ENCODE data around the gene FBRSL1. TPM values are rescaled to one million over a fixed set of nuclear protein-coding genes. Genes with fewer than 3 reads are reported as not detected.

The FBRSL1 gene
- total and polyA plus RNA-seq, 9 of the 15 experiments (the other 6 are each of a cell fraction or from before 2014, with no cell fraction given): 0.24 to 129 (median 7.3) TPM

GRCh38 chr12:132556801-132557200 lies 66.8 kb downstream of the FBRSL1 start:
- ChIA-PET POLR2A (no interaction called here), CTCF (ENCODE audit: low intra/inter-chr PET ratio) (no interaction called here)
- in situ Hi-C loops (cut with MboI) (loop anchor here (10.0 kb wide), 1 partner anchor 142 kb away; no protein-coding TSS in a partner anchor), intact Hi-C loops (cut with micrococcal nuclease) (no loop called here)
- ATAC-seq (no peak), DNase-seq (ENCODE audit: extremely low read depth in 1 of 4, low spot score in 3 of 4) (no peak), FAIRE-seq (no peak)
- Histone ChIP-seq H3K27me3 (ENCODE audit: control insufficient read depth in 2 of 2, insufficient read depth in 2 of 2, low read length in 2 of 2) (no peaks in the 10 kb centered on the region), H3K9ac (ENCODE audit: insufficient read depth in 1 of 2, low read depth in 2 of 2, low read length in 2 of 2) (0 out of 4 replicates have a peak overlapping the region, but pooled peaks of 1 of the 2 experiments have one; percentile 20), H3K27ac (ENCODE audit: extremely low read depth, low read depth, low read length) (no peak overlapping the region), H4K20me1 (replicated peaks; ENCODE audit: control insufficient read depth, insufficient read depth, low read length) (no peaks in the 10 kb centered on the region; the same call in 1 of the 2 replicates), H3K4me3 (no peak overlapping the region), H2AFZ (ENCODE audit: low read depth, low read length) (no peak overlapping the region), H3K4me1 (replicated peaks in 1 of 2; ENCODE audit: control insufficient read depth in 2 of 2, insufficient read depth in 2 of 2, low read length in 2 of 2) (peaks cover 5 to 76% of the 10 kb centered on the region in 2 experiments; a peak in 2 of 5 replicates), H3K9me1 (ENCODE audit: control insufficient read depth, insufficient read depth, low read length) (peaks cover 4% of the 10 kb centered on the region), H3K36me3 (ENCODE audit: control insufficient read depth, insufficient read depth, low read length) (no peaks in the 10 kb centered on the region), H3K79me2 (ENCODE audit: control insufficient read depth, insufficient read depth, low read length) (peaks cover 19% of the 10 kb centered on the region), H3K4me2 (ENCODE audit: insufficient read depth, low read length) (no peak overlapping the region), H3K9me3 (replicated peaks; ENCODE audit: control insufficient read depth, insufficient read depth, low read depth, low read length) (no peaks in the 10 kb centered on the region)
- BruUV-seq (replicated peaks): no TSS peak
- TF ChIP-seq TAF15 (IDR thresholded peaks at IDR 0.05; ENCODE audit: low read depth, low read length) (no peak), PRPF4 (IDR thresholded peaks at IDR 0.05; ENCODE audit: insufficient read depth, low read depth, low read length, poor library complexity, severe bottlenecking) (no peak), POLR2G (IDR thresholded peaks at IDR 0.05; ENCODE audit: low read depth, low read length) (0 out of 2 replicates have a peak, but pooled peaks have one; percentile 26)
- WGBS (ENCODE audit: insufficient coverage, low coverage, missing lambda C conversion rate): 72% methylated on average over 14 of the region's 17 CpGs

- CTCF ChIA-PET (ENCODE audit: low intra/inter-chr PET ratio): no interaction called here
- H3K27me3 ChIP-seq (ENCODE audit: control insufficient read depth in 2 of 2, insufficient read depth in 2 of 2, low read length in 2 of 2): no peaks in the 10 kb centered on the region
- H3K4me2 ChIP-seq (ENCODE audit: insufficient read depth, low read length): no peak overlapping the region
- peaks cover 4% of the 10 kb centered on the region; the same call in 1 of the 3 replicates for H3K36me3 ChIP-seq (ENCODE audit: control insufficient read depth, insufficient read depth, low read length)
- no peak overlapping the region for H3K27ac ChIP-seq (ENCODE audit: extremely low read depth, low read depth, low read length)
- H3K9me1 ChIP-seq (ENCODE audit: control insufficient read depth, insufficient read depth, low read length): peaks cover 5% of the 10 kb centered on the region
- intact Hi-C loops (cut with micrococcal nuclease): no loop called here
- WGBS (ENCODE audit: insufficient coverage, low coverage, missing lambda C conversion rate): 93% methylated on average over 8 of the region's 19 CpGs
- peaks cover 26% of the 10 kb centered on the region for H3K79me2 ChIP-seq (ENCODE audit: control insufficient read depth, insufficient read depth, low read length)
- H3K9ac ChIP-seq (ENCODE audit: insufficient read depth in 1 of 2, low read depth in 2 of 2, low read length in 2 of 2): peak overlapping the region in 1 of 2 experiments; percentile 45; a peak in 1 of 4 replicates
- H3K4me3 ChIP-seq: no peak overlapping the region
- no peaks in the 10 kb centered on the region for H3K9me3 ChIP-seq (replicated peaks; ENCODE audit: control insufficient read depth, insufficient read depth, low read depth, low read length)
- POLR2A ChIA-PET: interaction anchor here (0.7 kb wide), 1 partner anchor 55 kb away, joined by 3 read pairs; no protein-coding TSS in a partner anchor
- H3K4me1 ChIP-seq (replicated peaks in 1 of 2; ENCODE audit: control insufficient read depth in 2 of 2, insufficient read depth in 2 of 2, low read length in 2 of 2): peaks cover 6 to 76% of the 10 kb centered on the region in 2 experiments; a peak in 2 of 5 replicates
- no peak overlapping the region for H2AFZ ChIP-seq (ENCODE audit: low read depth, low read length)
- no peaks in the 10 kb centered on the region; the same call in 1 of the 2 replicates for H4K20me1 ChIP-seq (replicated peaks; ENCODE audit: control insufficient read depth, insufficient read depth, low read length)
- FAIRE-seq (no peak), DNase-seq (ENCODE audit: extremely low read depth in 1 of 4, low spot score in 3 of 4) (no peak), ATAC-seq (no peak)
- in situ Hi-C loops (cut with MboI): loop anchor here (10.0 kb wide), 1 partner anchor 143 kb away; no protein-coding TSS in a partner anchor
- BruUV-seq (replicated peaks): no TSS peak
- TF ChIP-seq ZZZ3 (IDR thresholded peaks at IDR 0.05) (no peak), ELF1 (tag; IDR thresholded peaks at IDR 0.05) (no peak), HMGN3 (IDR thresholded peaks at IDR 0.05; ENCODE audit: borderline replicate concordance, extremely low read depth, insufficient read length, low read depth, low read length) (no peak), SRSF9 (IDR thresholded peaks at IDR 0.05; ENCODE audit: borderline replicate concordance, low read depth, low read length) (no peak), SIN3A (IDR thresholded peaks at IDR 0.05; ENCODE audit: borderline replicate concordance in 2 of 2, control insufficient read depth in 1 of 2, low read depth in 2 of 2, low read length in 2 of 2) (no peak), FOSL1 (tag; conservative IDR thresholded peaks at IDR 0.05) (no peak), THAP7 (CRISPR knock-in tag; IDR thresholded peaks at IDR 0.05) (no peak), ATF7 (IDR thresholded peaks at IDR 0.05) (no peak), KDM4B (IDR thresholded peaks at IDR 0.05; ENCODE audit: borderline replicate concordance in 2 of 2, low read depth in 1 of 2) (no peak), ZNF23 (CRISPR knock-in tag; IDR thresholded peaks at IDR 0.05) (no peak), TRIM28 (IDR thresholded peaks at IDR 0.05) (no peak), HIVEP1 (CRISPR knock-in tag; IDR thresholded peaks at IDR 0.05) (no peak)
Measured at GRCh38 chr12:132557291-132558015, 67.5 kb downstream of the FBRSL1 start.
